Common myeloid progenitor, CD34-positive (primary cell): ENCODE measurements around the gene CDHR5.

Experiments used
- CTCF ChIA-PET: fragments of 350-600 bp; sonication (Branson Sonifier 250); formaldehyde crosslinking; loops from one replicate; lab custom pipeline; 2021; ENCODE audit warnings: antibody characterized with exemption; lab: Charles Lee
- POLR2A ChIA-PET: fragments of 350-600 bp; sonication (Branson Sonifier 250); formaldehyde crosslinking; loops from one replicate; lab custom pipeline; 2021; ENCODE audit warnings: antibody characterized with exemption; lab: Charles Lee
- DNase-seq, 3 donors: peaks; one replicate each; pipeline versions ENCODE4 v3.0.0 to v3.0.0-alpha.2; 2013
- H3K27ac ChIP-seq, 2 experiments: 1 replicate in 1 of 2; 2 replicates in 1 of 2; pipeline ENCODE4 v1.7.0; 2013; ENCODE audit warnings: inconsistent platforms in 2 of 2, low read length in 2 of 2, mild to moderate bottlenecking in 2 of 2, low read depth in 1 of 2, moderate library complexity in 1 of 2; ENCODE audit not compliant: severe bottlenecking in 2 of 2, insufficient read depth in 1 of 2, poor library complexity in 1 of 2
- H3K27me3 ChIP-seq, 5 experiments: replicated peaks in 2 of 5; 1 replicate in 3 of 5; 2 replicates in 2 of 5; pipeline versions ENCODE4 v1.6.1 to v1.7.0; 2013; ENCODE audit warnings: low read length in 4 of 5, mild to moderate bottlenecking in 2 of 5, moderate library complexity in 2 of 5, inconsistent platforms in 1 of 5; ENCODE audit not compliant: insufficient read depth in 5 of 5, control insufficient read depth in 4 of 5
- H3K36me3 ChIP-seq, 4 experiments: 1 replicate in 2 of 4; 2 replicates in 2 of 4; pipeline versions ENCODE4 v1.6.1 to v1.7.0; 2013; ENCODE audit warnings: low read length in 3 of 4, control low read depth in 1 of 4, mild to moderate bottlenecking in 1 of 4; ENCODE audit not compliant: control insufficient read depth in 4 of 4, insufficient read depth in 4 of 4
- H3K4me1 ChIP-seq, 4 experiments: 1 replicate in 3 of 4; 2 replicates in 1 of 4; pipeline versions ENCODE4 v1.6.1 to v1.7.1; 2013; ENCODE audit warnings: low read length in 3 of 4, mild to moderate bottlenecking in 3 of 4, control low read depth in 1 of 4, inconsistent platforms in 1 of 4, moderate library complexity in 1 of 4; ENCODE audit not compliant: control insufficient read depth in 4 of 4, insufficient read depth in 4 of 4; ENCODE audit errors: control extremely low read depth in 1 of 4
- H3K4me3 ChIP-seq, 7 experiments: 1 replicate in 4 of 7; 2 replicates in 3 of 7; pipeline versions ENCODE4 v1.5.1 to v1.7.0; 2013; ENCODE audit warnings: mild to moderate bottlenecking in 7 of 7, low read length in 6 of 7, moderate library complexity in 6 of 7, inconsistent platforms in 2 of 7, low read depth in 2 of 7, control low read depth in 1 of 7; ENCODE audit not compliant: insufficient read depth in 4 of 7, control insufficient read depth in 1 of 7; ENCODE audit errors: extremely low read depth in 1 of 7
- H3K9me3 ChIP-seq, 5 experiments: 1 replicate in 4 of 5; 2 replicates in 1 of 5; pipeline versions ENCODE4 v1.6.1 to v1.7.1; 2013; ENCODE audit warnings: low read length in 4 of 5, mild to moderate bottlenecking in 2 of 5, inconsistent platforms in 1 of 5, low read depth in 1 of 5, moderate library complexity in 1 of 5; ENCODE audit not compliant: control insufficient read depth in 4 of 5, insufficient read depth in 2 of 5; ENCODE audit errors: control extremely low read depth in 1 of 5
- WGBS: methylation state at CpG from one replicate; pipeline ENCODE4 v1.1.5; 2013; ENCODE audit not compliant: insufficient coverage; 5-methylcytosine and 5-hydroxymethylcytosine counted together

CDHR5 gene

GRCh38 chr11:623349-623869 lies 1.3 kb downstream of the CDHR5 start:
- Histone ChIP-seq H3K36me3 (peaks cover 0 to 8% (median 3%) of the 10 kb centered on the region in 4 experiments), H3K27me3 (peaks cover 0 to 22% (median 2%) of the 10 kb centered on the region in 5 experiments), H3K4me1 (peaks cover 0 to 8% (median 6%) of the 10 kb centered on the region in 4 experiments), H3K9me3 (no peaks in the 10 kb centered on the region), H3K27ac (no peak overlapping the region), H3K4me3 (no peak overlapping the region)
- CTCF ChIA-PET = interaction anchor here (1.3 kb wide), 1 partner anchor 9 kb away, joined by 3 read pairs; no protein-coding TSS in a partner anchor
- POLR2A ChIA-PET = interaction anchor here (0.6 kb wide), 1 partner anchor 13 kb away, joined by 4 read pairs; no protein-coding TSS in a partner anchor
- DNase-seq = no peak
- WGBS = 94% methylated on average over 11 of the region's 15 CpGs

GRCh38 chr11:621838-622237 lies 2.9 kb downstream of the CDHR5 start:
- 93% methylated on average over 23 of the region's 27 CpGs for whole genome bisulfite sequencing
- H3K36me3 ChIP-seq = peaks cover 0 to 16% (median 3%) of the 10 kb centered on the region in 4 experiments
- no peak overlapping the region for H3K27ac ChIP-seq
- CTCF ChIA-PET = no interaction called here
- H3K27me3 ChIP-seq = peaks cover 0 to 15% (median 0%) of the 10 kb centered on the region in 5 experiments
- POLR2A ChIA-PET = no interaction called here
- H3K4me3 ChIP-seq = no peak overlapping the region
- H3K4me1 ChIP-seq = peaks cover 0 to 11% (median 7%) of the 10 kb centered on the region in 4 experiments
- DNase-seq = no peak
- H3K9me3 ChIP-seq = no peaks in the 10 kb centered on the region

GRCh38 chr11:620935-621814 lies 3.6 kb downstream of the CDHR5 start:
- H3K4me1 ChIP-seq = peaks cover 0 to 14% (median 11%) of the 10 kb centered on the region in 4 experiments
- H3K9me3 ChIP-seq = no peaks in the 10 kb centered on the region
- 89% methylated on average over 37 of the region's 45 CpGs for WGBS
- POLR2A ChIA-PET = no interaction called here
- CTCF ChIA-PET = no interaction called here
- peaks cover 0 to 16% (median 3%) of the 10 kb centered on the region in 4 experiments for H3K36me3 ChIP-seq
- no peak overlapping the region for H3K27ac ChIP-seq
- no peak for DNase-seq
- H3K27me3 ChIP-seq = peaks cover 0 to 10% (median 0%) of the 10 kb centered on the region in 5 experiments
- H3K4me3 ChIP-seq = no peak overlapping the region

- Histone ChIP-seq H3K36me3 (peaks cover 0 to 13% (median 3%) of the 10 kb centered on the region in 4 experiments), H3K27me3 (peaks cover 0 to under 1% (median 0%) of the 10 kb centered on the region in 5 experiments), H3K4me3 (no peak overlapping the region), H3K9me3 (no peaks in the 10 kb centered on the region), H3K4me1 (peaks cover 0 to 18% (median 14%) of the 10 kb centered on the region in 4 experiments), H3K27ac (no peak overlapping the region)
- ChIA-PET CTCF (no interaction called here), POLR2A (no interaction called here)
- DNase-seq = no peak
- WGBS = 95% methylated on average over 6 of the region's 13 CpGs
Observed at GRCh38 chr11:620201-620600, 4.6 kb downstream of the CDHR5 start.

GRCh38 chr11:619628-620050 lies 5.1 kb downstream of the CDHR5 start:
- ChIA-PET POLR2A (no interaction called here), CTCF (no interaction called here)
- peaks cover 0 to 24% (median 19%) of the 10 kb centered on the region in 4 experiments for H3K4me1 ChIP-seq
- DNase-seq = no peak
- WGBS = 95% methylated on average over 14 of the region's 22 CpGs
- peaks cover 0 to 13% (median 3%) of the 10 kb centered on the region in 4 experiments for H3K36me3 ChIP-seq
- no peak overlapping the region for H3K4me3 ChIP-seq
- H3K27me3 ChIP-seq = no peaks in the 10 kb centered on the region
- no peaks in the 10 kb centered on the region for H3K9me3 ChIP-seq
- no peak overlapping the region for H3K27ac ChIP-seq

- CTCF ChIA-PET = no interaction called here
- POLR2A ChIA-PET = no interaction called here
- no peaks in the 10 kb centered on the region for H3K27me3 ChIP-seq
- 95% methylated on average over 8 of the region's 24 CpGs for WGBS
- H3K4me1 ChIP-seq = peaks cover 0 to 30% (median 23%) of the 10 kb centered on the region in 4 experiments
- H3K9me3 ChIP-seq = no peaks in the 10 kb centered on the region
- H3K36me3 ChIP-seq = peaks cover 0 to 13% (median 6%) of the 10 kb centered on the region in 4 experiments
- DNase-seq = no peak
- H3K27ac ChIP-seq = no peak overlapping the region
- H3K4me3 ChIP-seq = no peak overlapping the region
Observed at GRCh38 chr11:618856-619627, 5.7 kb downstream of the CDHR5 start.
